ENCODE results near the gene FUZ. TPM values are rescaled to one million over a fixed set of nuclear protein-coding genes. Genes with fewer than 3 reads are reported as not detected.

The FUZ gene
- 14.6 TPM for total RNA-seq
- 10 to 100 TPM; 15.8 to 23.8 (median 17.9) TPM for polyA plus RNA-seq (ENCODE audit: insufficient read depth in 1 of 8, insufficient read length in 8 of 8, low replicate concordance in 1 of 8)
- long read RNA-seq, donor 1, partial matches to known transcripts: 24 of 28 reads
- long read RNA-seq, donor 1, other reads (novel, unspliced or antisense): 0 of 28 reads
- long read RNA-seq, donor 2: 0 reads
- long read RNA-seq, donor 3, partial matches to known transcripts: 0 of 4 reads
- long read RNA-seq, donor 3, other reads (novel, unspliced or antisense): 0 of 4 reads
- long read RNA-seq, donor 4, partial matches to known transcripts: 24 of 28 reads
- long read RNA-seq, donor 4, other reads (novel, unspliced or antisense): 0 of 28 reads
- long read RNA-seq, donor 5, partial matches to known transcripts: 11 of 18 reads
- long read RNA-seq, donor 5, other reads (novel, unspliced or antisense): 0 of 18 reads
- long read RNA-seq, donor 6, partial matches to known transcripts: 66 of 70 reads
- long read RNA-seq, donor 6, other reads (novel, unspliced or antisense): 0 of 70 reads
- long read RNA-seq, donor 7, transcript FUZ-201 (11 exons, 1,675 nt): major isoform, 6 of 47 reads
- long read RNA-seq, donor 7, partial matches to known transcripts: 41 of 47 reads
- long read RNA-seq, donor 7, other reads (novel, unspliced or antisense): 0 of 47 reads
- long read RNA-seq, donor 8: 0 reads
- long read RNA-seq, donor 9, partial matches to known transcripts: 0 of 2 reads
- long read RNA-seq, donor 9, other reads (novel, unspliced or antisense): 0 of 2 reads
- long read RNA-seq, donor 10, partial matches to known transcripts: 0 of 4 reads
- long read RNA-seq, donor 10, other reads (novel, unspliced or antisense): 0 of 4 reads
- long read RNA-seq, donor 11, partial matches to known transcripts: 0 of 6 reads
- long read RNA-seq, donor 11, other reads (novel, unspliced or antisense): 0 of 6 reads

- Histone ChIP-seq H3K9me3 (replicated peaks; ENCODE audit: control insufficient read depth, low read depth, low read length) (no peaks in the 10 kb centered on the region), H3K4me3 (ENCODE audit: low read length) (peak within 1 kb of the TSS; percentile 86), H3K4me1 (ENCODE audit: control insufficient read depth, insufficient read depth, low read length) (peaks cover 35% of the 10 kb centered on the region), H3K27ac (ENCODE audit: low read length) (peak within 1 kb of the TSS; percentile 99), H3K27me3 (ENCODE audit: control insufficient read depth, insufficient read depth, low read length) (no peaks in the 10 kb centered on the region), H3K36me3 (ENCODE audit: control insufficient read depth, insufficient read depth, low read length) (no peaks in the 10 kb centered on the region)
- peak; percentile 100 for DNase-seq
- WGBS (ENCODE audit: insufficient coverage): under 1% methylated on average over 18 of the region's 45 CpGs
Observed at GRCh38 chr19:49812997-49813861, at the start of gene FUZ. TSS of gene FUZ (minus strand) at chr19:49813292. CDS start at chr19:49813106, 186 bp downstream.

GRCh38 chr19:49862391-49863253 is 49.5 kb upstream of the FUZ start:
- DNase-seq: no peak
- Histone ChIP-seq H3K36me3 (ENCODE audit: control insufficient read depth, insufficient read depth, low read length) (peaks cover 65% of the 10 kb centered on the region), H3K4me3 (ENCODE audit: low read length) (no peak overlapping the region), H3K9me3 (replicated peaks; ENCODE audit: control insufficient read depth, low read depth, low read length) (no peaks in the 10 kb centered on the region), H3K27ac (ENCODE audit: low read length) (no peak overlapping the region), H3K4me1 (ENCODE audit: control insufficient read depth, insufficient read depth, low read length) (peaks cover 29% of the 10 kb centered on the region), H3K27me3 (ENCODE audit: control insufficient read depth, insufficient read depth, low read length) (no peaks in the 10 kb centered on the region)
- WGBS (ENCODE audit: insufficient coverage): 58% methylated on average over 35 of the region's 49 CpGs

- no peaks in the 10 kb centered on the region for H3K27me3 ChIP-seq (ENCODE audit: control insufficient read depth, insufficient read depth, low read length)
- H3K4me1 ChIP-seq (ENCODE audit: control insufficient read depth, insufficient read depth, low read length): peaks cover 25% of the 10 kb centered on the region
- peaks cover 73% of the 10 kb centered on the region for H3K36me3 ChIP-seq (ENCODE audit: control insufficient read depth, insufficient read depth, low read length)
- DNase-seq: peak; percentile 34
- H3K4me3 ChIP-seq (ENCODE audit: low read length): no peak overlapping the region
- no peak overlapping the region for H3K27ac ChIP-seq (ENCODE audit: low read length)
- no peaks in the 10 kb centered on the region for H3K9me3 ChIP-seq (replicated peaks; ENCODE audit: control insufficient read depth, low read depth, low read length)
- WGBS (ENCODE audit: insufficient coverage): 75% methylated on average over 38 of the region's 60 CpGs
Observed at GRCh38 chr19:49861541-49862378, 48.7 kb upstream of the FUZ start.

- Histone ChIP-seq H3K4me3 (ENCODE audit: low read length) (no peak overlapping the region), H3K27ac (ENCODE audit: low read length) (no peak overlapping the region), H3K36me3 (ENCODE audit: control insufficient read depth, insufficient read depth, low read length) (peaks cover 80% of the 10 kb centered on the region), H3K27me3 (ENCODE audit: control insufficient read depth, insufficient read depth, low read length) (no peaks in the 10 kb centered on the region), H3K9me3 (replicated peaks; ENCODE audit: control insufficient read depth, low read depth, low read length) (no peaks in the 10 kb centered on the region), H3K4me1 (ENCODE audit: control insufficient read depth, insufficient read depth, low read length) (peaks cover 19% of the 10 kb centered on the region)
- WGBS (ENCODE audit: insufficient coverage): 21% methylated on average over 6 of the region's 13 CpGs
- DNase-seq: peak; percentile 60
Observed at GRCh38 chr19:49861107-49861506, 48.0 kb upstream of the FUZ start.

GRCh38 chr19:49860336-49861102 is 47.4 kb upstream of the FUZ start:
- Histone ChIP-seq H3K36me3 (ENCODE audit: control insufficient read depth, insufficient read depth, low read length) (peaks cover 86% of the 10 kb centered on the region), H3K4me1 (ENCODE audit: control insufficient read depth, insufficient read depth, low read length) (peaks cover 14% of the 10 kb centered on the region), H3K27ac (ENCODE audit: low read length) (no peak overlapping the region), H3K27me3 (ENCODE audit: control insufficient read depth, insufficient read depth, low read length) (no peaks in the 10 kb centered on the region), H3K9me3 (replicated peaks; ENCODE audit: control insufficient read depth, low read depth, low read length) (no peaks in the 10 kb centered on the region), H3K4me3 (ENCODE audit: low read length) (no peak overlapping the region)
- DNase-seq: peak; percentile 26
- WGBS (ENCODE audit: insufficient coverage): 55% methylated on average over 17 of the region's 17 CpGs

GRCh38 chr19:49859682-49860335 is 46.7 kb upstream of the FUZ start:
- Histone ChIP-seq H3K36me3 (ENCODE audit: control insufficient read depth, insufficient read depth, low read length) (peaks cover 90% of the 10 kb centered on the region), H3K4me1 (ENCODE audit: control insufficient read depth, insufficient read depth, low read length) (peaks cover 10% of the 10 kb centered on the region), H3K4me3 (ENCODE audit: low read length) (no peak overlapping the region), H3K27me3 (ENCODE audit: control insufficient read depth, insufficient read depth, low read length) (no peaks in the 10 kb centered on the region), H3K9me3 (replicated peaks; ENCODE audit: control insufficient read depth, low read depth, low read length) (no peaks in the 10 kb centered on the region), H3K27ac (ENCODE audit: low read length) (no peak overlapping the region)
- 63% methylated on average over 16 of the region's 22 CpGs for WGBS (ENCODE audit: insufficient coverage)
- peak; percentile 29 for DNase-seq

GRCh38 chr19:49858088-49858985 is 45.2 kb upstream of the FUZ start:
- Histone ChIP-seq H3K4me1 (ENCODE audit: control insufficient read depth, insufficient read depth, low read length) (peaks cover 23% of the 10 kb centered on the region), H3K27me3 (ENCODE audit: control insufficient read depth, insufficient read depth, low read length) (no peaks in the 10 kb centered on the region), H3K36me3 (ENCODE audit: control insufficient read depth, insufficient read depth, low read length) (peaks cover 89% of the 10 kb centered on the region), H3K4me3 (ENCODE audit: low read length) (no peak overlapping the region), H3K27ac (ENCODE audit: low read length) (no peak overlapping the region), H3K9me3 (replicated peaks; ENCODE audit: control insufficient read depth, low read depth, low read length) (no peaks in the 10 kb centered on the region)
- no peak for DNase-seq
- WGBS (ENCODE audit: insufficient coverage): 74% methylated on average over 27 of the region's 37 CpGs
